A549 (cell line): ENCODE results near the gene TCN1.

Source experiments
- HDAC2 ChIP-seq: fragments of 200-600 bp; sonication (generic); IDR thresholded peaks from 2 replicates; pipeline ENCODE4 v1.6.1; 2016
- NFE2L2 ChIP-seq: fragments of 150-350 bp; conservative IDR thresholded peaks from 2 replicates; pipeline ENCODE4 v1.6.1; 2014; ENCODE audit warnings: low read length
- POLR2A ChIP-seq: IDR thresholded peaks from 2 replicates; pipeline ENCODE4 v1.6.1; 2012; ENCODE audit warnings: mild to moderate bottlenecking, low read length
- RAD21 ChIP-seq, 2 experiments: fragments of >200 bp in 1 of 2; sonication (Bioruptor Twin) in 1 of 2; formaldehyde crosslinking in 1 of 2; IDR thresholded peaks in 1 of 2; conservative IDR thresholded peaks in 1 of 2; 2 replicates in 1 of 2; 3 replicates in 1 of 2; pipeline ENCODE4 v1.6.1; 2012 to 2018; ENCODE audit warnings: inconsistent platforms in 1 of 2
- TF ChIP-seq, protein P1 (sequence below): fragments of >200 bp; sonication (Bioruptor Twin); formaldehyde crosslinking; IDR thresholded peaks from 3 replicates; pipeline ENCODE4 v1.5.1; 2016
- TF ChIP-seq, protein P2 (sequence below): IDR thresholded peaks from 2 replicates; pipeline ENCODE4 v1.6.1; 2012

DNA sequence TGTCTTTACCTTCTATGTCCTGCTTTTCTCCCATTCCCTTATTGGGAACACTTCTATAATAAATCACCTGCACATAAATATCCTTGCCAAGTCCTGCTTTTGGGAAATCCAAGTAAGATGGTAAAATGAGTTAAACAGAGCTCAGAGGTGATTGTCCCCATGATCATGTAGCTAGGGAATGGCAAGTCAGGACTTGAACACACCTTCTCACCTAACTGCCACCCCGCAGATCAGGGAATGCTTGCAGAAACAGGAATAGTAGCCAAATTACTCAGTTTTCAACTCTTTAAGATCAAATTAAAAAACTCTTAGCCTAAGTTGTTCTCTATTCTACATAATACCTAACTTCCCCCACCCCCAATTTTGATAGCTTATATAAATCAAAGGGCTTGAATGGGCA lies 28.3 kb upstream of the TCN1 start:
- no peak for TF ChIP-seq NFE2L2
- TF ChIP-seq, protein P1, sequence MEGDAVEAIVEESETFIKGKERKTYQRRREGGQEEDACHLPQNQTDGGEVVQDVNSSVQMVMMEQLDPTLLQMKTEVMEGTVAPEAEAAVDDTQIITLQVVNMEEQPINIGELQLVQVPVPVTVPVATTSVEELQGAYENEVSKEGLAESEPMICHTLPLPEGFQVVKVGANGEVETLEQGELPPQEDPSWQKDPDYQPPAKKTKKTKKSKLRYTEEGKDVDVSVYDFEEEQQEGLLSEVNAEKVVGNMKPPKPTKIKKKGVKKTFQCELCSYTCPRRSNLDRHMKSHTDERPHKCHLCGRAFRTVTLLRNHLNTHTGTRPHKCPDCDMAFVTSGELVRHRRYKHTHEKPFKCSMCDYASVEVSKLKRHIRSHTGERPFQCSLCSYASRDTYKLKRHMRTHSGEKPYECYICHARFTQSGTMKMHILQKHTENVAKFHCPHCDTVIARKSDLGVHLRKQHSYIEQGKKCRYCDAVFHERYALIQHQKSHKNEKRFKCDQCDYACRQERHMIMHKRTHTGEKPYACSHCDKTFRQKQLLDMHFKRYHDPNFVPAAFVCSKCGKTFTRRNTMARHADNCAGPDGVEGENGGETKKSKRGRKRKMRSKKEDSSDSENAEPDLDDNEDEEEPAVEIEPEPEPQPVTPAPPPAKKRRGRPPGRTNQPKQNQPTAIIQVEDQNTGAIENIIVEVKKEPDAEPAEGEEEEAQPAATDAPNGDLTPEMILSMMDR: no peak
- TF ChIP-seq, protein P2, sequence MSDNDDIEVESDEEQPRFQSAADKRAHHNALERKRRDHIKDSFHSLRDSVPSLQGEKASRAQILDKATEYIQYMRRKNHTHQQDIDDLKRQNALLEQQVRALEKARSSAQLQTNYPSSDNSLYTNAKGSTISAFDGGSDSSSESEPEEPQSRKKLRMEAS: no peak
- no peak for TF ChIP-seq POLR2A
- TF ChIP-seq RAD21 (conservative IDR thresholded peaks at IDR 0.05 in 1 of 2, IDR thresholded peaks at IDR 0.05 in 1 of 2): no peak
- TF ChIP-seq HDAC2: no peak
